Natural killer cell treated with Interleukin-12 subunit alpha and Interleukin-12 subunit beta and Interleukin-15 and Interleukin-18, amount 100 ng/mL, for 72 hours (primary cell): ENCODE measurements around the gene COL6A6. TPM values are rescaled to one million over a fixed set of nuclear protein-coding genes. Genes with fewer than 3 reads are reported as not detected.

Experiments used
- ATAC-seq, 2 donors: fragments of 150-1000 bp; cut with Tn5 transposase in 1 of 2; sonication (Bioruptor Pico), chemical (Tn5 transposase) in 1 of 2; 2 replicates each; pipeline ENCODE4 v1.10.0; 2021
- DNase-seq: peaks from one replicate; pipeline ENCODE4 v3.0.0; 2022; ENCODE audit warnings: low spot score
- H3K27ac Mint-ChIP-seq, 2 donors: 1 replicate in 1 of 2; 2 replicates in 1 of 2; pipeline ENCODE4 v1.8.0; 2022; ENCODE audit warnings: mixed read lengths in 2 of 2, mild to moderate bottlenecking in 1 of 2, moderate library complexity in 1 of 2
- H3K27me3 Mint-ChIP-seq, 2 donors: 1 replicate in 1 of 2; 2 replicates in 1 of 2; pipeline ENCODE4 v1.8.0; 2022; ENCODE audit warnings: mixed read lengths in 2 of 2
- H3K36me3 Mint-ChIP-seq: one replicate; pipeline ENCODE4 v1.8.0; 2022; ENCODE audit warnings: mixed read lengths
- H3K4me1 Mint-ChIP-seq, 2 donors: 1 replicate in 1 of 2; 2 replicates in 1 of 2; pipeline ENCODE4 v1.8.0; 2022; ENCODE audit warnings: low read depth in 2 of 2, mixed read lengths in 2 of 2, mild to moderate bottlenecking in 1 of 2
- H3K4me3 Mint-ChIP-seq: one replicate; pipeline ENCODE4 v1.8.0; 2022; ENCODE audit warnings: mixed read lengths
- H3K9me3 Mint-ChIP-seq: 2 replicates; pipeline ENCODE4 v1.8.0; 2022; ENCODE audit warnings: mixed read lengths
- total RNA-seq, 2 donors: library from RNA; stranded (reverse); gene quantifications; one replicate each; pipeline ENCODE4 v1.2.3, GENCODE V29; 2022

The COL6A6 gene
- total RNA-seq, 2 donors from 2014 or later, result not detected

GRCh38 chr3:130557336-130558035 is 40.5 kb downstream of the COL6A6 start:
- peaks cover 0 to 8% of the 10 kb centered on the region in 2 donors for H3K27me3 Mint-ChIP-seq
- ATAC-seq (no peak), DNase-seq (no peak)
- no peaks in the 10 kb centered on the region for H3K36me3 Mint-ChIP-seq
- H3K27ac Mint-ChIP-seq, result no peak overlapping the region
- H3K9me3 Mint-ChIP-seq, result peaks cover 4% of the 10 kb centered on the region
- H3K4me3 Mint-ChIP-seq, result no peak overlapping the region
- H3K4me1 Mint-ChIP-seq, result no peaks in the 10 kb centered on the region

- peaks cover 0 to 8% of the 10 kb centered on the region in 2 donors for H3K27me3 Mint-ChIP-seq
- H3K27ac Mint-ChIP-seq, result no peak overlapping the region
- no peaks in the 10 kb centered on the region for H3K4me1 Mint-ChIP-seq
- no peak for ATAC-seq
- peaks cover 4% of the 10 kb centered on the region for H3K9me3 Mint-ChIP-seq
- no peaks in the 10 kb centered on the region for H3K36me3 Mint-ChIP-seq
- no peak overlapping the region for H3K4me3 Mint-ChIP-seq
- DNase-seq, result no peak
Observed at GRCh38 chr3:130558366-130558765, 41.4 kb downstream of the COL6A6 start.

- Mint-ChIP-seq H3K4me1 (no peaks in the 10 kb centered on the region), H3K36me3 (no peaks in the 10 kb centered on the region), H3K27ac (no peak overlapping the region), H3K27me3 (peaks cover 0 to 24% of the 10 kb centered on the region in 2 donors), H3K9me3 (no peaks in the 10 kb centered on the region), H3K4me3 (no peak overlapping the region)
- DNase-seq, result no peak
- ATAC-seq, result no peak
Observed at GRCh38 chr3:130565224-130565623, 48.2 kb downstream of the COL6A6 start.

Other genes with a start within 250 kb of the COL6A6 start
- gene COL6A5, start 171.5 kb upstream of the COL6A6 start, total RNA-seq, result not detected
- 10 to 100 TPM; 29.0 to 30.8 TPM for gene PIK3R4, start 229.7 kb downstream of the COL6A6 start, total RNA-seq